Neural progenitor cell (in vitro differentiated cells): ENCODE results near the gene ACOXL. TPM values are rescaled to one million over a fixed set of nuclear protein-coding genes. Genes with fewer than 3 reads are reported as not detected.

Experiments used
- DNase-seq: peaks from one replicate; pipeline ENCODE4 v3.0.0-alpha.2; 2016; ENCODE audit warnings: low spot score
- H2AFZ ChIP-seq: fragments of 200-600 bp; sonication (generic); replicated peaks from 2 replicates; pipeline ENCODE4 v1.6.1; 2016; ENCODE audit warnings: antibody characterized with exemption
- H3F3A ChIP-seq: fragments of 200-600 bp; sonication (generic); 2 replicates; pipeline ENCODE4 v1.6.1; 2016; ENCODE audit warnings: antibody characterized with exemption, low read depth
- H3K27ac ChIP-seq: fragments of 200-600 bp; sonication (generic); 2 replicates; pipeline ENCODE4 v1.5.1; 2016; ENCODE audit warnings: mild to moderate bottlenecking
- H3K27me3 ChIP-seq: fragments of 200-600 bp; sonication (generic); 2 replicates; pipeline ENCODE4 v1.6.1; 2016; ENCODE audit warnings: mild to moderate bottlenecking, moderate library complexity
- H3K36me3 ChIP-seq: fragments of 200-600 bp; sonication (generic); 2 replicates; pipeline ENCODE4 v1.5.1; 2016
- H3K4me1 ChIP-seq: fragments of 200-600 bp; sonication (generic); 2 replicates; pipeline ENCODE4 v1.6.1; 2016; ENCODE audit warnings: mixed run types
- H3K4me2 ChIP-seq: fragments of 200-600 bp; sonication (generic); 2 replicates; pipeline ENCODE4 v1.6.1; 2016
- H3K4me3 ChIP-seq: fragments of 200-600 bp; sonication (generic); 2 replicates; pipeline ENCODE4 v1.5.1; 2016
- H3K79me2 ChIP-seq: fragments of 200-600 bp; sonication (generic); 2 replicates; pipeline ENCODE4 v1.6.1; 2016; ENCODE audit warnings: low read depth
- H3K9ac ChIP-seq: fragments of 200-600 bp; sonication (generic); 2 replicates; pipeline ENCODE4 v1.6.1; 2016
- H3K9me3 ChIP-seq: fragments of 200-600 bp; sonication (generic); 2 replicates; pipeline ENCODE4 v1.5.1; 2016; ENCODE audit warnings: low read depth
- H4K20me1 ChIP-seq: fragments of 200-600 bp; sonication (generic); 2 replicates; pipeline ENCODE4 v1.6.1; 2016; ENCODE audit warnings: low read depth
- H3K27ac Mint-ChIP-seq: 3 replicates; pipeline ENCODE4 v1.8.0; 2021; ENCODE audit warnings: mixed read lengths
- H3K27me3 Mint-ChIP-seq: 2 replicates; pipeline ENCODE4 v1.8.0; 2022; ENCODE audit warnings: low read depth, mild to moderate bottlenecking, inconsistent platforms, moderate library complexity, mixed read lengths; ENCODE audit not compliant: insufficient read depth
- H3K36me3 Mint-ChIP-seq: 3 replicates; pipeline ENCODE4 v1.8.0; 2021; ENCODE audit warnings: mixed read lengths
- H3K4me1 Mint-ChIP-seq: 3 replicates; pipeline ENCODE4 v1.8.0; 2021; ENCODE audit warnings: mixed read lengths
- H3K4me3 Mint-ChIP-seq: 3 replicates; pipeline ENCODE4 v1.8.0; 2021; ENCODE audit warnings: mild to moderate bottlenecking, moderate library complexity, mixed read lengths
- H3K9me3 Mint-ChIP-seq: 3 replicates; pipeline ENCODE4 v1.8.0; 2020; ENCODE audit warnings: mixed read lengths
- EZH2 ChIP-seq: fragments of 200-600 bp; sonication (generic); IDR thresholded peaks from 2 replicates; pipeline ENCODE4 v1.6.1; 2017; ENCODE audit warnings: antibody characterized with exemption, mild to moderate bottlenecking, moderate library complexity
- EZH2phosphoT487 ChIP-seq: fragments of 200-600 bp; sonication (generic); IDR thresholded peaks from 2 replicates; pipeline ENCODE4 v1.6.1; 2017; ENCODE audit warnings: antibody characterized with exemption
- total RNA-seq: library from RNA; depleted of rRNA; stranded (reverse); fragments of >200 nt; gene quantifications from 2 replicates; pipeline ENCODE4 v1.2.3, GENCODE V29; 2015; ENCODE audit warnings: low replicate concordance
- TF ChIP-seq, protein P1 (sequence below): fragments of 200-600 bp; sonication (generic); IDR thresholded peaks from 2 replicates; pipeline ENCODE4 v1.5.1; 2017; ENCODE audit warnings: antibody characterized with exemption, mild to moderate bottlenecking

Gene ACOXL
- total RNA-seq, 1 donor from 2014 or later = 2.9 TPM

DNA sequence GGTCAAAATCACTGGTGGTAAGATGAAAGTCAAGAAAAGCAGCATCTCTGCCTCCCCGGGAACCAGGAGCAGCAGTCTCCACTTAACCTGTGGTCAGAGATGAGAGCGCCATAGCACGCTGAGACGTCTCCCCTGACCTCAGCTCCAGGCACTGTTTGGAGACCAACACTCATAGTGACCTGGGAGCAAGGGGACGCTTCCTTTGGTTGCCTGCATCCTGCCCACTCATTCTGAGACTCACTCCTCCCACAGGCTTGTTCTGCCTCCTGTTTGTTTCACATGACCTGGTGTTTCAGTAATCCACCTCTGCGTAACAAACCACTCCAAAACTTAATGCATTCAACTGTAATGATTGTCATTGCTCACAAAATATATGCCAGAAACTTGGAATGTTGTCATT, 139.3 kb downstream of the ACOXL start:
- Mint-ChIP-seq H3K4me1 (peaks cover 29% of the 10 kb centered on the region), H3K36me3 (no peaks in the 10 kb centered on the region), H3K4me3 (no peak overlapping the region), H3K9me3 (no peaks in the 10 kb centered on the region), H3K27ac (peak overlapping the region; percentile 36), H3K27me3 (peaks cover 17% of the 10 kb centered on the region)
- Histone ChIP-seq H3K79me2 (no peaks in the 10 kb centered on the region), H3K4me2 (no peak overlapping the region), H3K36me3 (no peaks in the 10 kb centered on the region), H3F3A (peaks cover 6% of the 10 kb centered on the region), H3K9me3 (no peaks in the 10 kb centered on the region), H4K20me1 (no peaks in the 10 kb centered on the region), H2AFZ (no peak overlapping the region), H3K9ac (no peak overlapping the region), H3K4me3 (no peak overlapping the region), H3K27me3 (no peaks in the 10 kb centered on the region), H3K4me1 (peaks cover 18% of the 10 kb centered on the region), H3K27ac (no peak overlapping the region)
- DNase-seq = no peak
- TF ChIP-seq EZH2phosphoT487 = no peak
- TF ChIP-seq EZH2 = no peak
- TF ChIP-seq, protein P1, sequence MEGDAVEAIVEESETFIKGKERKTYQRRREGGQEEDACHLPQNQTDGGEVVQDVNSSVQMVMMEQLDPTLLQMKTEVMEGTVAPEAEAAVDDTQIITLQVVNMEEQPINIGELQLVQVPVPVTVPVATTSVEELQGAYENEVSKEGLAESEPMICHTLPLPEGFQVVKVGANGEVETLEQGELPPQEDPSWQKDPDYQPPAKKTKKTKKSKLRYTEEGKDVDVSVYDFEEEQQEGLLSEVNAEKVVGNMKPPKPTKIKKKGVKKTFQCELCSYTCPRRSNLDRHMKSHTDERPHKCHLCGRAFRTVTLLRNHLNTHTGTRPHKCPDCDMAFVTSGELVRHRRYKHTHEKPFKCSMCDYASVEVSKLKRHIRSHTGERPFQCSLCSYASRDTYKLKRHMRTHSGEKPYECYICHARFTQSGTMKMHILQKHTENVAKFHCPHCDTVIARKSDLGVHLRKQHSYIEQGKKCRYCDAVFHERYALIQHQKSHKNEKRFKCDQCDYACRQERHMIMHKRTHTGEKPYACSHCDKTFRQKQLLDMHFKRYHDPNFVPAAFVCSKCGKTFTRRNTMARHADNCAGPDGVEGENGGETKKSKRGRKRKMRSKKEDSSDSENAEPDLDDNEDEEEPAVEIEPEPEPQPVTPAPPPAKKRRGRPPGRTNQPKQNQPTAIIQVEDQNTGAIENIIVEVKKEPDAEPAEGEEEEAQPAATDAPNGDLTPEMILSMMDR = no peak

DNA sequence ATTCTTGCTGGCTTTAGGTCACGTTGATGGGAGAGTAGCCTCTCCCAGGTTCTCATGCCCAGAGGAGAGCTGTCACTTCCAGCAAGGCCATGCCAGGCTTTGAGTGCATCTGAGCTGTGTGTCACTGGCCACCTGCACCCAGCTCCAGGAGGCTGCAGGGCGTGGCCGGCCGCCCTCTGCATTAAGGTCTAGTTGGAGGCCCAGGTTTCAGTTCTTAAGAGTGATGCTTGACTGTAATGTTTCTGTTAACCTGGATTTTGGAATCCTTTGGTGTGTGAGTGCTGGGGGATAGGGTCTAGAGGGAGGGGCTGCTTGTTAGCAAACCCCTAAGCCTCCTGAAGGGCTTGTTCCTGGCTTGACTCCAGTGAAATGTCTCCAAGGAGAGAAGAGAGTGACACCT, 140.1 kb downstream of the ACOXL start:
- Histone ChIP-seq H3K27me3 (no peaks in the 10 kb centered on the region), H3K36me3 (no peaks in the 10 kb centered on the region), H3K9me3 (no peaks in the 10 kb centered on the region), H2AFZ (no peak overlapping the region), H3K79me2 (no peaks in the 10 kb centered on the region), H3K4me2 (no peak overlapping the region), H4K20me1 (no peaks in the 10 kb centered on the region), H3K9ac (no peak overlapping the region), H3K4me1 (peaks cover 13% of the 10 kb centered on the region), H3F3A (peaks cover 6% of the 10 kb centered on the region), H3K27ac (no peak overlapping the region), H3K4me3 (no peak overlapping the region)
- H3K27me3 Mint-ChIP-seq = peaks cover 15% of the 10 kb centered on the region
- peaks cover 29% of the 10 kb centered on the region for H3K4me1 Mint-ChIP-seq
- H3K36me3 Mint-ChIP-seq = no peaks in the 10 kb centered on the region
- H3K9me3 Mint-ChIP-seq = no peaks in the 10 kb centered on the region
- H3K27ac Mint-ChIP-seq = no peak overlapping the region
- no peak overlapping the region for H3K4me3 Mint-ChIP-seq
- DNase-seq = no peak
- no peak for TF ChIP-seq EZH2
- no peak for TF ChIP-seq EZH2phosphoT487
- TF ChIP-seq, protein P1 = no peak

DNA sequence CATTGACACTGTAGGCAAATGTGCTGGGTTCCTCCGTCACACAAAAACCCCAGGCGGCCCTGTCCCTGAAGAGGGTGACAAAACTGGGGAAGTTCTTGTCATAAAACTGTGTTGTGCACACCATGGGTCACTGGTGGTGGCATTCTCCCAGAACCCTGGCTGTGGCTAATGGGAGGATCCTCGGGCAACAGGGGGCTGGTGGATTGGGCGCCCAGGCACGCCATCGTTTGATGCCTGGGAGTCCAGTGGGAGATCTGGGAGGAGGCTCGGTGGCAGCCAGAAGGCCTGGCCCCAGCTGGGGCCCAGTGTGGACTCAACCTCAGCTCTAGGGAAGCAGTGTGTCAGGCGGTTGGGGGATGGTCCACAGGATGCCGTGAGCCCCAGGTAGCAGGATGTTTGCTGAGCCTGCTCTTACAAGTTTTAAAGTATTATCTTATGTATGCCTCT, 140.7 kb downstream of the ACOXL start:
- Histone ChIP-seq H4K20me1 (no peaks in the 10 kb centered on the region), H3K9me3 (no peaks in the 10 kb centered on the region), H3K9ac (no peak overlapping the region), H3K4me3 (no peak overlapping the region), H3K79me2 (no peaks in the 10 kb centered on the region), H3K27me3 (no peaks in the 10 kb centered on the region), H3K4me2 (no peak overlapping the region), H3F3A (peaks cover 4% of the 10 kb centered on the region), H3K27ac (no peak overlapping the region), H2AFZ (no peak overlapping the region), H3K36me3 (no peaks in the 10 kb centered on the region), H3K4me1 (peaks cover 13% of the 10 kb centered on the region)
- peaks cover 2% of the 10 kb centered on the region for H3K9me3 Mint-ChIP-seq
- DNase-seq = no peak
- H3K27ac Mint-ChIP-seq = peak overlapping the region; percentile 25
- peaks cover 16% of the 10 kb centered on the region for H3K27me3 Mint-ChIP-seq
- peaks cover 29% of the 10 kb centered on the region for H3K4me1 Mint-ChIP-seq
- no peaks in the 10 kb centered on the region for H3K36me3 Mint-ChIP-seq
- H3K4me3 Mint-ChIP-seq = no peak overlapping the region
- no peak for TF ChIP-seq EZH2phosphoT487

DNA sequence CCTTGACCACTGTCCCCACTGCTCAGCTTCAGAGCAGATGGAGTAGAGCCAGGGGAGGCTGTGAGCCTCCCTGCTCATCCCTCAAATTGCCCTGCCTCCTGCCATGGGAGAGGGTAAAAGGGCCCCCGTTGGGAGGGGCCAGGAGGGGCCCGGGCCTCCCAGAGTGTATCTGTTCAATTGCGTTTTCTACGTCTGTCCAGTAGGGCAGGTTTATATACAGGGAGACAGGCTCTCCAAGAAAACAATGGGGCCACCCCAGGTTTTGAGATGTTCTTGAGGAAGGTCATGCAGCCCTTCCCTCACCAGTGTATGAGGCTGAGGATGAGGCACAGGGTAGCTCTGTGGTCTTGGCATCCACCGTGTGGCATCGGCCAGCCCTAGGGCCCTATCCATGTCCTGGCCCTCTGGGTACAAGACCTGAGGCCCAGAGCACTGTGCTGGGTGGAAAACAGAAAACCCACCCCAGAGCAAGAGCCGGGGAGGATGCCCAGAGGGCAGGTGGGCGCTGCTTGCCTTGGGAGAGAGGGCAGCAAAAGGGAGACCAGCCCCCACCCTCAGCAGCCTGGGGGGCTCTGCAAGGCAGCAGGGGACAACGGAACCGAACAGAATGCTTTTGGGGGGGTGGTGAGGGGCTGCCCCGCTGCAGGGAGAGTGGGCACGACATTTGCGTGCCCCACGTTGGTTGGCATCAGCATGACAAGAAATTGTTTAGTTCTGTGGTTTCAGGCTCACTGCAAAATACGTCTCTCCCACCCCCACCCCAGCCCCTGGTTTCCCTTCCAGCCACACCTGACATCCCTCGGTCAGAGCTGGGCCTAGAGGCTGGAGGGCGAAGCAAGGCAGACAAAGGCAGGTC, 141.5 kb downstream of the ACOXL start:
- no peaks in the 10 kb centered on the region for H3F3A ChIP-seq
- H4K20me1 ChIP-seq = no peaks in the 10 kb centered on the region
- H2AFZ ChIP-seq = no peak overlapping the region
- H3K4me3 Mint-ChIP-seq = no peak overlapping the region
- no peak overlapping the region for H3K27ac Mint-ChIP-seq
- no peak overlapping the region for H3K4me3 ChIP-seq
- H3K27ac ChIP-seq = no peak overlapping the region
- no peak overlapping the region for H3K9ac ChIP-seq
- no peaks in the 10 kb centered on the region for H3K9me3 ChIP-seq
- no peak for TF ChIP-seq EZH2
- TF ChIP-seq EZH2phosphoT487 = no peak
- TF ChIP-seq, protein P1 = no peak
- H3K4me1 Mint-ChIP-seq = peaks cover 29% of the 10 kb centered on the region
- no peaks in the 10 kb centered on the region for H3K79me2 ChIP-seq
- peaks cover 5% of the 10 kb centered on the region for H3K9me3 Mint-ChIP-seq
- peaks cover 16% of the 10 kb centered on the region for H3K27me3 Mint-ChIP-seq
- no peaks in the 10 kb centered on the region for H3K36me3 Mint-ChIP-seq
- no peaks in the 10 kb centered on the region for H3K36me3 ChIP-seq
- H3K4me2 ChIP-seq = no peak overlapping the region
- H3K4me1 ChIP-seq = peaks cover 13% of the 10 kb centered on the region
- no peak for DNase-seq
- H3K27me3 ChIP-seq = no peaks in the 10 kb centered on the region
